AG04450 (cell line): ENCODE data around the gene EFCAB14. TPM values are rescaled to one million over a fixed set of nuclear protein-coding genes. Genes with fewer than 3 reads are reported as not detected.
"Not testable (repeated sequence)": the region's sequence is repeated elsewhere in the genome, so short reads cannot be mapped to it uniquely, and the experiment has no call there.

Experiments
- CTCF ChIA-PET: fragments of 300-600, 350-600 bp; formaldehyde crosslinking; extraction: SDS; loops from one replicate; lab custom pipeline; 2022; ENCODE audit warnings: antibody characterized with exemption, inconsistent platforms; lab: Charles Lee
- POLR2A ChIA-PET: fragments of 350-600 bp; formaldehyde crosslinking; extraction: SDS; loops from one replicate; lab custom pipeline; 2021; ENCODE audit warnings: antibody characterized with exemption, inconsistent platforms; lab: Yijun Ruan, JAX
- DNase-seq: peaks from one replicate; pipeline ENCODE4 v3.0.0-alpha.2; 2011; ENCODE audit warnings: low read depth, low spot score
- H3K27ac ChIP-seq: one replicate; pipeline ENCODE4 v1.5.1; 2012; ENCODE audit warnings: low read depth, low read length, control low read depth
- H3K27me3 ChIP-seq: one replicate; pipeline ENCODE4 v1.6.0; 2012; ENCODE audit warnings: low read length; ENCODE audit not compliant: control insufficient read depth, insufficient read depth
- H3K4me3 ChIP-seq: 2 replicates; pipeline ENCODE4 v1.5.1; 2011; ENCODE audit warnings: mild to moderate bottlenecking, low read depth, low read length, control low read depth
- H3K9me3 ChIP-seq: 2 replicates; pipeline ENCODE4 v1.5.1; 2012; ENCODE audit warnings: low read length; ENCODE audit not compliant: control insufficient read depth, insufficient read depth
- CTCF ChIP-seq: IDR thresholded peaks from 2 replicates; pipeline ENCODE4 v1.5.1; 2011; ENCODE audit warnings: low read depth, low read length, control low read depth, inconsistent platforms
- polyA plus RNA-seq: library from polyadenylated mRNA; depleted of rRNA; stranded (reverse); fragments of >200 nt; gene quantifications from 2 replicates; pipeline ENCODE4 v1.2.3, GENCODE V29; 2011

Gene EFCAB14
- polyA plus RNA-seq, 1 experiment: 69.9 TPM

GRCh38 chr1:46671554-46671953, 47.4 kb downstream of the EFCAB14 start, which contains the start of gene TEX38:
TEX38 (plus strand) TSS chr1:46671854; CDS start chr1:46671935, 81 bp downstream.
- POLR2A ChIA-PET: no interaction called here
- CTCF ChIA-PET: no interaction called here

GRCh38 chr1:46670134-46670533, 48.8 kb downstream of the EFCAB14 start:
- Histone ChIP-seq H3K9me3 (no peaks in the 10 kb centered on the region), H3K4me3 (no peak overlapping the region), H3K27ac (no peak overlapping the region), H3K27me3 (no peaks in the 10 kb centered on the region)
- TF ChIP-seq CTCF: no peak
- ChIA-PET CTCF (no interaction called here), POLR2A (no interaction called here)
- DNase-seq: no peak

More at GRCh38 chr1:46671554-46671953, 47.4 kb downstream of the EFCAB14 start, which contains the start of gene TEX38:
- no peak for TF ChIP-seq CTCF
- Histone ChIP-seq H3K27ac (no peak within 1 kb of the TSS), H3K27me3 (no peaks in the 10 kb centered on the region), H3K4me3 (no peak within 1 kb of the TSS), H3K9me3 (no peaks in the 10 kb centered on the region)
- DNase-seq: no peak

- DNase-seq: no peak
- POLR2A ChIA-PET: interaction anchor here (0.6 to 1.1 kb wide), 7 partner anchors 15 to 1172 kb away, joined by 3 to 6 read pairs (median 4); partner anchors contain the start of gene MOB3C
Observed at GRCh38 chr1:46667782-46668760, 50.8 kb downstream of the EFCAB14 start, which contains the start of gene ATPAF1. ATPAF1 (minus strand) TSS chr1:46668364; CDS start chr1:46668322, 42 bp downstream.

GRCh38 chr1:46665983-46666382, 52.9 kb downstream of the EFCAB14 start:
- H3K27ac ChIP-seq: no peak overlapping the region
- POLR2A ChIA-PET: interaction anchor here (0.5 kb wide), 1 partner anchor 60 kb away, joined by 4 read pairs; no protein-coding TSS in a partner anchor
- no peak for DNase-seq
- TF ChIP-seq CTCF: no peak
- H3K9me3 ChIP-seq: no peaks in the 10 kb centered on the region
- CTCF ChIA-PET: no interaction called here
- H3K4me3 ChIP-seq: no peak overlapping the region
- no peaks in the 10 kb centered on the region for H3K27me3 ChIP-seq

More at GRCh38 chr1:46667782-46668760, 50.8 kb downstream of the EFCAB14 start, which contains the start of gene ATPAF1:
- H3K27ac ChIP-seq: no peak within 1 kb of the TSS
- CTCF ChIA-PET: interaction anchor here (0.6 to 1.0 kb wide), 3 partner anchors 40 to 508 kb away, joined by 3 read pairs; no protein-coding TSS in a partner anchor
- H3K4me3 ChIP-seq: peak within 1 kb of the TSS; percentile 77
- no peak for TF ChIP-seq CTCF
- H3K9me3 ChIP-seq: no peaks in the 10 kb centered on the region
- H3K27me3 ChIP-seq: no peaks in the 10 kb centered on the region

GRCh38 chr1:46662919-46663318, 56.0 kb downstream of the EFCAB14 start:
- CTCF ChIA-PET: not testable (repeated sequence)

GRCh38 chr1:46660116-46660515, 58.8 kb downstream of the EFCAB14 start:
- H3K27me3 ChIP-seq, DNase-seq, H3K27ac ChIP-seq, CTCF ChIA-PET, POLR2A ChIA-PET, H3K9me3 ChIP-seq, H3K4me3 ChIP-seq: not testable (repeated sequence)

More at GRCh38 chr1:46662919-46663318, 56.0 kb downstream of the EFCAB14 start:
- H3K27me3 ChIP-seq, H3K9me3 ChIP-seq, H3K4me3 ChIP-seq, H3K27ac ChIP-seq, DNase-seq, POLR2A ChIA-PET: not testable (repeated sequence)
